GM12875 (cell line): ENCODE measurements around the gene SETD9.

ENCODE experiments used
- H3K4me3 ChIP-seq: one replicate; pipeline ENCODE4 v1.5.1; 2011; ENCODE audit warnings: low read depth, low read length, control low read depth
- TF ChIP-seq, protein P1 (sequence below): IDR thresholded peaks from 2 replicates; pipeline ENCODE4 v1.5.1; 2011; ENCODE audit warnings: low read depth, mild to moderate bottlenecking, control low read depth, inconsistent platforms, low read length, moderate library complexity, borderline replicate concordance; ENCODE audit not compliant: insufficient read depth

Gene SETD9, protein sequence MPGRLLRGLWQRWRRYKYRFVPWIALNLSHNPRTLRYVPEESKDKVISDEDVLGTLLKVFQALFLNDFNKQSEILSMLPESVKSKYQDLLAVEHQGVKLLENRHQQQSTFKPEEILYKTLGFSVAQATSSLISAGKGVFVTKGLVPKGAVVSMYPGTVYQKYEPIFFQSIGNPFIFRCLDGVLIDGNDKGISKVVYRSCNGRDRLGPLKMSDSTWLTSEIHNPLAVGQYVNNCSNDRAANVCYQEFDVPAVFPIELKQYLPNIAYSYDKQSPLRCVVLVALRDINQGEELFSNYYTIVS

DNA sequence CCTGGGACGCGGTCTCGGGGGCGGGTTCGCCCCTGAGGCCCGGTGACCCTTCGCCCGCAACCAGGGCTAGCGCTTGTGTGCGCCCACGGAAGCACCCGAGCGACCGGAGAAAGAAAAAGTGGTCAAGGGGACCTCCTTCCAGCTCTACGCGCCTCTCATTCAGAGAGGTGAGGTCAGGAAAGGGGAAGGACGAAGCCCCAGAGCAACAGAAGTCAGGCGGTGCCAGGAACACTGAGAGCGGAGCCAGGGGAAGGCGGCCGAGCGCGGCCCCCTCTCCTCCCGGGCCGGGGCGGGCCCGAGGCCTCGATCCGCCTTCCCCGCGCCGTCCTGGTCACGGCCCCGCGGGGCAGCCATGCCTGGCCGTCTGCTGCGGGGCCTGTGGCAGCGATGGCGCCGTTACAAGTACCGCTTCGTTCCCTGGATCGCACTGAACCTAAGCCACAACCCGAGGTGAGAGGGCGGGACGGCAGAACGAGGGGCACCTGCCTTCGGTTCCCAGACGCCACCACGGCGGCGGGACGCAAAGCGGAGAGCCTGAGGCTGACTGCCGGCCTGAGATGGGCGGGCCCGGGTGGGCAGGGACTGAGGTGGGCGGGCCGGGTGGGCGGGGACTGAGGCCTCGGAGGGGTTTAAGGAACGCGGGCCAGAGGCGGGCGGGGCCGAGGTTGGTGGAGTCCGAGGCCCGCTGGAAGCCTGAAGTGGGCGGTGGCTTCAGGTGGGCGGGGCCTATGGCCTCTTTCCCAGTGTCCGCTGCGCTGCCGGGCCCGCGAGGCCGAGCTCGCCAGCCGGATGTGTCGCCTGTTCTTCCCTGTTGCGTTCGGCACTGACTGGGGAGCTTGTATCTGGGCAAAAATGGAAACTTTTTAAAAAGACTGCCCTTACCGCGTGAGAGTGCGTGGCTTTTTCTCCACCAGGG, at the start of gene SETD9:
Gene SETD9, plus strand, starts transcription at position 303 of the 916 bp plus-strand sequence. Its CDS starts 50 bp downstream, at position 353.
- TF ChIP-seq, protein P1, sequence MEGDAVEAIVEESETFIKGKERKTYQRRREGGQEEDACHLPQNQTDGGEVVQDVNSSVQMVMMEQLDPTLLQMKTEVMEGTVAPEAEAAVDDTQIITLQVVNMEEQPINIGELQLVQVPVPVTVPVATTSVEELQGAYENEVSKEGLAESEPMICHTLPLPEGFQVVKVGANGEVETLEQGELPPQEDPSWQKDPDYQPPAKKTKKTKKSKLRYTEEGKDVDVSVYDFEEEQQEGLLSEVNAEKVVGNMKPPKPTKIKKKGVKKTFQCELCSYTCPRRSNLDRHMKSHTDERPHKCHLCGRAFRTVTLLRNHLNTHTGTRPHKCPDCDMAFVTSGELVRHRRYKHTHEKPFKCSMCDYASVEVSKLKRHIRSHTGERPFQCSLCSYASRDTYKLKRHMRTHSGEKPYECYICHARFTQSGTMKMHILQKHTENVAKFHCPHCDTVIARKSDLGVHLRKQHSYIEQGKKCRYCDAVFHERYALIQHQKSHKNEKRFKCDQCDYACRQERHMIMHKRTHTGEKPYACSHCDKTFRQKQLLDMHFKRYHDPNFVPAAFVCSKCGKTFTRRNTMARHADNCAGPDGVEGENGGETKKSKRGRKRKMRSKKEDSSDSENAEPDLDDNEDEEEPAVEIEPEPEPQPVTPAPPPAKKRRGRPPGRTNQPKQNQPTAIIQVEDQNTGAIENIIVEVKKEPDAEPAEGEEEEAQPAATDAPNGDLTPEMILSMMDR: no peak

DNA sequence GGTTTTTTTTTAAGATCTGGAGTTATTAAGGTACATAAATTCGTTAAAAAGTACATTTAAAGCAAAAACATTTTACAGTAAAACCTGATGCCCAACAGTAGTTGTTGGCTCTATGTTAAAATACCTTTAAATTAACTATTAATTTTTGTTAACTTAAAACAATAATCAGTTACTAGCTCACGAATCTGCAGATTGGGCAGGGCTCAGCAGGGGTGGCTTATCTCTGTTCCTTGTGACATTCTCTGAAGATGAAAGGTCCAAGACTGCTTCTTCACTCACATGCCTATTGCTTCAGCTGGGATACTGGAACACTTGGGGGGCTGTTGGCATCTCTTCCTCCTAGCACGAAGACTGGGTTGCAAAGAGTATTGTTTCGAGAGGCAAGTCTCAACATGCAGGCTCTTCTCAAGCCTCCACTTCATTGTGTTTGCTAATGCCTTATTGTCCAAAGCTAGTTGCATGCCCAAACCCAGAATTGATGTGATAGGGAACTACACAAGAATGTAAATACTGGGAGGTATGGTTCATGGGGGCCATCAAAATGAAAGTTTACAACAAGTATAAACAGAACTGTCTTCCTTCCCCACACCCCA, 47.4 kb upstream of the SETD9 start:
- no peak overlapping the region for H3K4me3 ChIP-seq
- TF ChIP-seq, protein P1: no peak

More for the DNA sequence above, at the start of gene SETD9:
- H3K4me3 ChIP-seq: peak within 1 kb of the TSS; percentile 90

DNA sequence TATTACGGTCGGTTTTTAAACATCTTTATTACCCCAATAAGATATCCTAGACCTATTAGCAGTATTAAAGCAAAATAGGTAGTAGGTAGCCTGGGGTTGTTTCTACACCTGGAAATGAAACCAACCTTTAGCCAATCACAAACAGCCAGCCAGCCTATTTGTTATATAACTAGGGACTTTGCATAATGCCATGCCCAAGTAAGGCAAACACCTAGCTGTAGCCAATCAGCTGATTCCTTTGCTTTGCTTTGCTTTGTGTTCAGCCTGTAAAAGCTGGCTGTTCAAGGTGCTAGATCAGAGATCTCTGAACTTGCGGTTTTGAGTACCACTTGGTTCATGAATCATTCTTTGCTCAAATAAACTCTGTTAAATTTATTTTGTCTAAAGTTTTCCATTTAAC, 46.5 kb upstream of the SETD9 start:
- no peak overlapping the region for H3K4me3 ChIP-seq
- TF ChIP-seq, protein P1: no peak

DNA sequence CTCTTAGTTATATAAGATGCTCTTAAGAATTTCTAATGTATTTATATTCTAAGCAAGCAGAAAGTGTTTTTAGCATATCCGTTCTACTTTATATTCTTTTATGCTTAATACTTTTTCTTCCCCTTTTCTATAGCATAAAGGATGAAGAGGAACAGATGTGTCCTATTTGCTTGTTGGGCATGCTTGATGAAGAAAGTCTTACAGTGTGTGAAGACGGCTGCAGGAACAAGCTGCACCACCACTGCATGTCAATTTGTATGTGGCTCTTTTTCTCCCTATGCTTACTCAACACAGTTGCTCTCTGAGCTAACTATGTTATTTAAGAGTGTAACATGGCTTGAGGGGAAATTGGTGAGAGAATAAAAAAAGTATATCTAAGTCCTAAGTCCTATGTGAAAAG, 37.6 kb upstream of the SETD9 start:
- no peak overlapping the region for H3K4me3 ChIP-seq
- TF ChIP-seq, protein P1: no peak

DNA sequence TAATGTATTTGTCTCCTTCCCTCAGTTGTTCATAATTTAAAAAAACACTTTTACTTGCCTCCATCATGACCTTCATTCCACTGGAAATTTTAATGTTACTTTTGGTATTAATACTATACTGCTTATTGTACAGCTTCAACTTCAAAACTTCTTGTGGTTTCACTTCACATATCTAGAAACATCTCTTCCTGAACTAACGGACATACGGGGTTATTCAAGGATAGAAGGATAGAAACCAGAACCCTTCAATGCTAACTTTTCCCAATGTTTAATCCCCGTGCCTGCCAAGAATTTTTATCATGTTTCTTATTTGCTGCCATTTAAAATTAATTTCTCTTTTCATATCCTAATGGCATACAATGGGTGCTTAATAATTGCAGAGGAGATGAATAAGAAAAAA, 36.3 kb upstream of the SETD9 start:
- TF ChIP-seq, protein P1: no peak
- H3K4me3 ChIP-seq: no peak overlapping the region

DNA sequence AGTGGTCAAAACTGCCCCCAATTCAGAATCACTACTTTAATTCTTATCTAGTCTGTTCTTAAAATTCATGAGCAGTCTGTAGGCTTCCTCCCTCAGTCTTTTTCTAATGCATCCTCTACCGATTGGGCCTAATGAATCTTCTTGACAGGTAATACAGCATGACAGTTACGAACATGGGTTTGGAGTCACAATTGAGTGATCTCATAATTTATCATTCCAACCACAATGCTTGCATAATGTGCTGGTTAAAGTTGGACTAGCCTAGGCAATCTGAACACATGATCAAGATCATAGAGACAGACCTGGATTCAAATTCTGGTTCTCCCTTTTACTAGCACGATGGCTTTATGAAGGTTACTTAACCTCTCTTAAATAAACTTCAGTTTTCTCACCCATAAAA, 33.1 kb upstream of the SETD9 start:
- TF ChIP-seq, protein P1: no peak
- no peak overlapping the region for H3K4me3 ChIP-seq

DNA sequence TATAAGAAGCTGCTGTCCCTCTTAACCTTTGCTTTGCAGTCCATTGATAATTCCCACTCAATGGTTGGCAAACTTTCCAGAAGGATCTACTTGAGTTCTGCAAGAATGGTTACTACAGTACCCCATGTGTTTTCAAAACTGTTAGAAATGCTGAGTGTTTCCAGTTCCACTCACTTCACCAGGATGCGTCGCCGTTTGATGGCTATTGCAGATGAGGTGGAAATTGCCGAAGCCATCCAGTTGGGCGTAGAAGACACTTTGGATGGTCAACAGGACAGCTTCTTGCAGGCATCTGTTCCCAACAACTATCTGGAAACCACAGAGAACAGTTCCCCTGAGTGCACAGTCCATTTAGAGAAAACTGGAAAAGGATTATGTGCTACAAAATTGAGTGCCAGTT, 27.8 kb upstream of the SETD9 start:
- H3K4me3 ChIP-seq: no peak overlapping the region
- TF ChIP-seq, protein P1: no peak
